C4-2B (cell line): Measurements from ENCODE around the gene POLE4.

Experiments used
- ZFX ChIP-seq: fragments of 450-650 bp; IDR thresholded peaks from 2 replicates; pipeline ENCODE4 v1.6.1; 2017
- TF ChIP-seq, protein P1 (sequence below): fragments of 450-650 bp; conservative IDR thresholded peaks from 2 replicates; pipeline ENCODE4 v1.5.1; 2017; ENCODE audit warnings: mild to moderate bottlenecking

DNA sequence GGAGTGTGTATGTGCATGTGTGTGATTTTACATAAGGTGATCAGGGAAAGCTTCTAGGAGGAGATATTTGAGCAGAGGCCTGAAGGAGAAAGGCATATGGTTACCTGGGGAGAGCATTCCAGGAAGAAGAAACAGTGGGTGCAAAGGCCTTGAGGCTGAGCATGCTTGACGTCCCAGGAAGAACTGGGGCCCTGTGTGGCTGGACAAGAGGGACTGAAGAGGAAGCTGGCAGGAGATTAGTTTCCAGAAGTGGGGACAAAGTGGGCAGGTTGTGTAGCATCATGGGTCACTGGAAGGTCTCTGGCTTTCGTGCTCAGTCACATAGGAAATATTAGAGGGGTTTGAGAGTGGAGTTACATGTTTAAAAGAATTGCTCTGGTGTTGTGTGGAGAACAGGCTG is 42.0 kb upstream of the POLE4 start:
- TF ChIP-seq, protein P1, sequence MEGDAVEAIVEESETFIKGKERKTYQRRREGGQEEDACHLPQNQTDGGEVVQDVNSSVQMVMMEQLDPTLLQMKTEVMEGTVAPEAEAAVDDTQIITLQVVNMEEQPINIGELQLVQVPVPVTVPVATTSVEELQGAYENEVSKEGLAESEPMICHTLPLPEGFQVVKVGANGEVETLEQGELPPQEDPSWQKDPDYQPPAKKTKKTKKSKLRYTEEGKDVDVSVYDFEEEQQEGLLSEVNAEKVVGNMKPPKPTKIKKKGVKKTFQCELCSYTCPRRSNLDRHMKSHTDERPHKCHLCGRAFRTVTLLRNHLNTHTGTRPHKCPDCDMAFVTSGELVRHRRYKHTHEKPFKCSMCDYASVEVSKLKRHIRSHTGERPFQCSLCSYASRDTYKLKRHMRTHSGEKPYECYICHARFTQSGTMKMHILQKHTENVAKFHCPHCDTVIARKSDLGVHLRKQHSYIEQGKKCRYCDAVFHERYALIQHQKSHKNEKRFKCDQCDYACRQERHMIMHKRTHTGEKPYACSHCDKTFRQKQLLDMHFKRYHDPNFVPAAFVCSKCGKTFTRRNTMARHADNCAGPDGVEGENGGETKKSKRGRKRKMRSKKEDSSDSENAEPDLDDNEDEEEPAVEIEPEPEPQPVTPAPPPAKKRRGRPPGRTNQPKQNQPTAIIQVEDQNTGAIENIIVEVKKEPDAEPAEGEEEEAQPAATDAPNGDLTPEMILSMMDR = no peak
- no peak for TF ChIP-seq ZFX
